Measurements from ENCODE around the gene TRIP10. TPM values are rescaled to one million over a fixed set of nuclear protein-coding genes. Genes with fewer than 3 reads are reported as not detected.
A peak's percentile ranks its signal among the peaks of the same experiment; 100 is the strongest.

Gene TRIP10
- total and polyA plus RNA-seq, 11 donors, result 62.5 to 172 (median 85.8) TPM

GRCh38 chr19:6765738-6766356, 26.4 kb downstream of the TRIP10 start:
- Histone ChIP-seq H3K27me3 (peaks cover 9 to 32% (median 12%) of the 10 kb centered on the region in 9 donors), H3K4me3 (no peak overlapping the region), H3K27ac (peak overlapping the region in 1 of 12 donors; percentile 43), H3K9me3 (no peaks in the 10 kb centered on the region), H3K36me3 (no peaks in the 10 kb centered on the region), H3K4me1 (peaks cover 0 to 26% (median 10%) of the 10 kb centered on the region in 12 donors)
- TF ChIP-seq CTCF (IDR thresholded peaks at IDR 0.05) (no peak), POLR2A (IDR thresholded peaks at IDR 0.05) (no peak)
- no peak for DNase-seq
- ATAC-seq, result no peak
- intact Hi-C loops (cut with DNase I), result loop anchor here in 2 of 10 donors (5.0 to 10.0 kb wide), 2 partner anchors 131 to 134 kb away; no protein-coding TSS in a partner anchor
- WGBS, 4 donors, result 27 to 38% (median 36%) methylated on average over 7 to 8 of the region's 8 CpGs

- DNase-seq, result no peak
Observed at GRCh38 chr19:6766357-6767080, 27.0 kb downstream of the TRIP10 start.

GRCh38 chr19:6767081-6767356, 27.5 kb downstream of the TRIP10 start:
- 1 to 2% (median 2%) methylated on average over 15 of the region's 15 CpGs for WGBS, 4 donors
- TF ChIP-seq POLR2A (IDR thresholded peaks at IDR 0.05), result no peak
- no peak for TF ChIP-seq CTCF (IDR thresholded peaks at IDR 0.05)
- peak overlapping the region in 4 of 12 donors; percentile 39 to 72 (median 48) for H3K27ac ChIP-seq
- peaks cover 9 to 32% (median 12%) of the 10 kb centered on the region in 9 donors for H3K27me3 ChIP-seq
- DNase-seq (no peak), ATAC-seq (peak in 3 of 4 donors; percentile 8 to 38 (median 33))
- H3K4me1 ChIP-seq, result peaks cover 0 to 26% (median 10%) of the 10 kb centered on the region in 12 donors
- peak overlapping the region in 9 of 12 donors; percentile 15 to 54 (median 41) for H3K4me3 ChIP-seq
- intact Hi-C loops (cut with DNase I), result loop anchor here in 2 of 10 donors (5.0 to 10.0 kb wide), 2 partner anchors 132 to 135 kb away; no protein-coding TSS in a partner anchor
- H3K9me3 ChIP-seq, result no peaks in the 10 kb centered on the region
- H3K36me3 ChIP-seq, result no peaks in the 10 kb centered on the region

More at GRCh38 chr19:6766357-6767080, 27.0 kb downstream of the TRIP10 start:
- H3K36me3 ChIP-seq, result no peaks in the 10 kb centered on the region
- peaks cover 9 to 32% (median 12%) of the 10 kb centered on the region in 9 donors for H3K27me3 ChIP-seq
- H3K4me1 ChIP-seq, result peaks cover 0 to 26% (median 10%) of the 10 kb centered on the region in 12 donors
- peak overlapping the region in 6 of 12 donors; percentile 33 to 54 (median 43) for H3K4me3 ChIP-seq
- 29 to 33% (median 32%) methylated on average over 16 of the region's 16 CpGs for WGBS, 4 donors
- TF ChIP-seq POLR2A (IDR thresholded peaks at IDR 0.05) (no peak), CTCF (IDR thresholded peaks at IDR 0.05) (no peak)
- intact Hi-C loops (cut with DNase I), result loop anchor here in 2 of 10 donors (5.0 to 10.0 kb wide), 2 partner anchors 132 to 134 kb away; no protein-coding TSS in a partner anchor
- H3K9me3 ChIP-seq, result no peaks in the 10 kb centered on the region
- no peak for ATAC-seq
- peak overlapping the region in 2 of 12 donors; percentile 43 to 53 for H3K27ac ChIP-seq

All from heart left ventricle (tissue), 16 donors.